ENCODE data around the gene EIF2A.
"Not testable (repeated sequence)": the region's sequence is repeated elsewhere in the genome, so short reads cannot be mapped to it uniquely, and the experiment has no call there.

EIF2A gene

DNA sequence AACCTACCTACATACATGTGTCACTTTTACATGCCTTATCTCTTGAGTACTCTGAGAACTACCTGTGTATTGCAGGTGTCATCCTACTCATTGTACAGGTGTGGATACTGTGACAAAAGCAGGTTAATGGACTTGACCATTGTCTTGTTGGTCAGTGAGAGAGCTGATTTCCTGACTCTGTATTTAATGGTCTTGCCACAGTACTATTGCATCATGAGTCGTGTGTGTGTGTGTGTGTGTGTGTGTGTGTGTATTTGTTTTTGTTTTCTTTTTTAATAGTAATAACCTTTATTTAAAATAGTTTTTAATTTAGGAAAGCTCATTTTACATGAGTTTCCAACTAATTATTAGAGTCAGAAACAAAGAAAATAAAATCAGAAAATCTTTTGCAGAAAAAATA lies 64.2 kb downstream of the EIF2A start:
- DNase-seq (ENCODE audit: low spot score): no peak
- TF ChIP-seq, protein P1, sequence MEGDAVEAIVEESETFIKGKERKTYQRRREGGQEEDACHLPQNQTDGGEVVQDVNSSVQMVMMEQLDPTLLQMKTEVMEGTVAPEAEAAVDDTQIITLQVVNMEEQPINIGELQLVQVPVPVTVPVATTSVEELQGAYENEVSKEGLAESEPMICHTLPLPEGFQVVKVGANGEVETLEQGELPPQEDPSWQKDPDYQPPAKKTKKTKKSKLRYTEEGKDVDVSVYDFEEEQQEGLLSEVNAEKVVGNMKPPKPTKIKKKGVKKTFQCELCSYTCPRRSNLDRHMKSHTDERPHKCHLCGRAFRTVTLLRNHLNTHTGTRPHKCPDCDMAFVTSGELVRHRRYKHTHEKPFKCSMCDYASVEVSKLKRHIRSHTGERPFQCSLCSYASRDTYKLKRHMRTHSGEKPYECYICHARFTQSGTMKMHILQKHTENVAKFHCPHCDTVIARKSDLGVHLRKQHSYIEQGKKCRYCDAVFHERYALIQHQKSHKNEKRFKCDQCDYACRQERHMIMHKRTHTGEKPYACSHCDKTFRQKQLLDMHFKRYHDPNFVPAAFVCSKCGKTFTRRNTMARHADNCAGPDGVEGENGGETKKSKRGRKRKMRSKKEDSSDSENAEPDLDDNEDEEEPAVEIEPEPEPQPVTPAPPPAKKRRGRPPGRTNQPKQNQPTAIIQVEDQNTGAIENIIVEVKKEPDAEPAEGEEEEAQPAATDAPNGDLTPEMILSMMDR (IDR thresholded peaks at IDR 0.05): no peak
- no peak overlapping the region for H3K4me3 ChIP-seq
- H3K27ac ChIP-seq: no peak overlapping the region

- TF ChIP-seq, protein P1 (IDR thresholded peaks at IDR 0.05): no peak
- no peak overlapping the region for H3K27ac ChIP-seq
- DNase-seq (ENCODE audit: low spot score): no peak
- no peak overlapping the region for H3K4me3 ChIP-seq
Observed at GRCh38 chr3:150611666-150612065, 65.1 kb downstream of the EIF2A start.

- no peak for DNase-seq (ENCODE audit: low spot score)
- TF ChIP-seq, protein P1 (IDR thresholded peaks at IDR 0.05): no peak
- no peak overlapping the region for H3K4me3 ChIP-seq
- no peak overlapping the region for H3K27ac ChIP-seq
Observed at GRCh38 chr3:150612494-150612893, 65.9 kb downstream of the EIF2A start.

DNA sequence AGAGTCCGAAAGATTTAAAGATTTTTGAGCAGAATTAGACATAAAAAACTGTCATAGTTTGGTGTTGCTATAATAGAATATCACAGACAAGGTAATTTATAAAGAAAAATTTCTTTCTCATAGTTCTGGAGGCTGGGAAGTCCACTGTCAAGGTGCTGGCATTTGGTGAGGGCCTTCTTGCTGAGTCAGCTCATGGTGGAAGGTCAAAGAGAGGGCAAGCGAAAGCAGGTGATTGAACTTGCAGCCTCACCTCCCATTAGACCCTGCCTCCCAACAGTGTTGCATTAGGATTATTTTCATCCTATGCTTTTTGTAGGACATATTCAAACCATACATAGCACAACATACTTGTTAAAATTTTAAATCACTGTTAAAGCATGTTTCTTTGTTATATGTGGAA lies 66.4 kb downstream of the EIF2A start:
- Histone ChIP-seq H3K27ac (no peak overlapping the region), H3K4me3 (no peak overlapping the region)
- TF ChIP-seq, protein P1 (IDR thresholded peaks at IDR 0.05): no peak
- DNase-seq (ENCODE audit: low spot score): no peak

- H3K27ac ChIP-seq: no peak overlapping the region
- TF ChIP-seq, protein P1 (IDR thresholded peaks at IDR 0.05): no peak
- H3K4me3 ChIP-seq: no peak overlapping the region
- no peak for DNase-seq (ENCODE audit: low spot score)
Observed at GRCh38 chr3:150613709-150614480, 67.3 kb downstream of the EIF2A start.

GRCh38 chr3:150620002-150620689 lies 73.6 kb downstream of the EIF2A start:
- no peak for DNase-seq (ENCODE audit: low spot score)
- Histone ChIP-seq H3K4me3 (no peak overlapping the region), H3K27ac (no peak overlapping the region)
- TF ChIP-seq, protein P1 (IDR thresholded peaks at IDR 0.05): no peak

DNA sequence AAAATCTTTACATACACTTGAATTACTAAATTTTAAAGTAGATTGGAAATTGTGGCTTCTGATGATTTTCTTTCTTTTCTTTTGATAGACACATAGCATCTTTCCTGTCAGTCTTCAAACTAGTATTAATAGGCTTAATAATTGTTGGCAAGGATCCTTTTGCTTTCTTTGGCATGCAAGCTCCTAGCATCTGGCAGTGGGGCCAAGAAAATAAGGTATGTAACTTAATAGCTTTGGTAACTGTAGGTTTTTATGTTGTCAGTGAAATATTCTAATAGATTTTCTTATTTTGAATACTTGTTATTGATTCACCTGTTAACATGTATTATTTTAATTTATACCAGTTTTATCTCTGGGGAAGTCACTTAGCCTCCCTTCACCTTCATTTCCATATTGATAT lies 76.4 kb downstream of the EIF2A start:
- not testable (repeated sequence) for H3K27ac ChIP-seq; DNase-seq (ENCODE audit: low spot score); H3K4me3 ChIP-seq

Data from coronary artery (tissue), 2 donors.